IPS-20b (cell line): ENCODE data around the gene TMEM131.
"Not testable (repeated sequence)": the region's sequence is repeated elsewhere in the genome, so short reads cannot be mapped to it uniquely, and the experiment has no call there.

Source experiments
- H3K27ac ChIP-seq: one replicate; pipeline ENCODE4 v1.5.1; 2013; ENCODE audit warnings: low read length
- H3K27me3 ChIP-seq: 2 replicates; pipeline ENCODE4 v1.6.1; 2013; ENCODE audit warnings: mild to moderate bottlenecking, low read length, inconsistent platforms; ENCODE audit not compliant: insufficient read depth
- H3K36me3 ChIP-seq: 2 replicates; pipeline ENCODE4 v1.6.1; 2013; ENCODE audit warnings: low read depth, mild to moderate bottlenecking, inconsistent platforms, low read length, moderate library complexity; ENCODE audit not compliant: insufficient read depth
- H3K4me1 ChIP-seq: 2 replicates; pipeline ENCODE4 v1.6.1; 2013; ENCODE audit warnings: mild to moderate bottlenecking, control low read depth, inconsistent platforms, low read length, moderate library complexity; ENCODE audit not compliant: insufficient read depth
- H3K4me3 ChIP-seq: 2 replicates; pipeline ENCODE4 v1.5.1; 2013; ENCODE audit warnings: mild to moderate bottlenecking, low read length, inconsistent platforms
- H3K9ac ChIP-seq: 2 replicates; pipeline ENCODE4 v1.6.1; 2013; ENCODE audit warnings: low read depth, mild to moderate bottlenecking, inconsistent platforms, low read length, moderate library complexity
- H3K9me3 ChIP-seq: 2 replicates; pipeline ENCODE4 v1.6.1; 2013; ENCODE audit warnings: mild to moderate bottlenecking, low read depth, low read length, inconsistent platforms; ENCODE audit not compliant: insufficient read depth

Gene TMEM131

DNA sequence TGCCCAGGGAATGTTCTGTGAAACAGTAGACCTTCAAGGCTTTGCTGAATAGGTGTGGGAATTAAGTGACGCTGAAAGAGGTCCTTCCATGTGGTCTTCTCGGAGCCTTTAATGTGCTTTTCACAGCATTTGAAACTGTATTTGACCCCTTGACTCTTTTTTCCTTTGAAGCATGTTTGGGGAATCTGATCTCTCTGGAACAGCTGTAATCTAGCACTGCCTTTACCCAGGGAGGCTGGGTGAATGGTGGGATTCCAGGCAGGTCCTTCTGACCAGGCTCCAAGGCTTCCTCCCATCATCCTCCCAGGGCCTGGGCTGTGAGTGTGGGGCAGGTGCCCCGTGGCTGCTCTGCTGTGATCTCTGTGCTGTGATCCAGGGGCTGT lies 278.1 kb downstream of the TMEM131 start:
- H3K4me3 ChIP-seq: no peak overlapping the region
- no peaks in the 10 kb centered on the region for H3K27me3 ChIP-seq
- H3K27ac ChIP-seq: no peak overlapping the region
- H3K36me3 ChIP-seq: no peaks in the 10 kb centered on the region
- H3K9me3 ChIP-seq: no peaks in the 10 kb centered on the region
- no peak overlapping the region for H3K9ac ChIP-seq
- peaks cover 10% of the 10 kb centered on the region for H3K4me1 ChIP-seq

DNA sequence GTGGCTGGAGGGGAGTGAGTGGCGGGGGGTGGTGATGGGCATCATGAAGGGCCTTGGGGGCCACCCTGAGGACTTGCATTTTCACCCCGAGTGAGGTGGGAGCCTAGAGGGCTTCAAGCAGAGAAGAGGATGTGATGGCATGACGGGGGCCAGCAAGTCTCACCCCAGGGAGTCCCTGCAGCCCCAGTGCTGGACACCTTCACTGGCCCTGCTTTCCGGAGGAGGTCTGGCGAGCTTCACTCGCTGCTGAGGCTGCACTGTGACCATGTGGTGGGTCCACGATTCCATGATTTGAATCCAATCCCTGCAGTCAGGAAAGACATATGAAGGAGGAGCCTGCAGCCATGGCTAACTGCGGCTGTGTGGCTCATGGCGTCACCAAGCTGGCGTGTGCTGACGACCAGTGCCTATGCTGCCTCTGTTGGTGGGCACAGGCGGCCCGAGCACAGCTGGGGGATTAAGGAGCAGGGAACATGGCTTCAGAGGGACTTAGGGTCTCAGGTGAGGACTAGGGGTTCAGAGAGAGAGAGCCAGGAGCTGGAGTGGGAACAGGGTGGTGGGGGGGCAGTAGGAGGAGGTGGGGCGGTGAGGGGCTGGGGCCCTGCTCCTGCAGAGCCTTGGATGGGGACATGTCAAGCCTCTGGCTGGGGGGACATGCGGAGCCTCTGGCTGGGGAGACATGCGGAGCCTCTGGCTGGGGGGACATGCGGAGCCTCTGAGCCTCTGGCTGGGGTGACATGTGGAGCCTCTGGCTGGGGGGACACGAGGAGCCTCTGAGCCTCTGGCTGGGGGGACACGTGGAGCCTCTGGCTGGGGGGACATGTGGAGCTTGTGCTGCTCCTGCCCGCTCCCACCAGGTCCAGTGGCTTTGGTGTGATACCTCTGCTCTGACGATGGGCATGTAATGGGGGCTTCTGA lies 278.8 kb downstream of the TMEM131 start:
- no peak overlapping the region for H3K27ac ChIP-seq
- H3K36me3 ChIP-seq: no peaks in the 10 kb centered on the region
- no peaks in the 10 kb centered on the region for H3K9me3 ChIP-seq
- H3K9ac ChIP-seq: no peak overlapping the region
- peaks cover 10% of the 10 kb centered on the region for H3K4me1 ChIP-seq
- no peak overlapping the region for H3K4me3 ChIP-seq
- no peaks in the 10 kb centered on the region for H3K27me3 ChIP-seq

DNA sequence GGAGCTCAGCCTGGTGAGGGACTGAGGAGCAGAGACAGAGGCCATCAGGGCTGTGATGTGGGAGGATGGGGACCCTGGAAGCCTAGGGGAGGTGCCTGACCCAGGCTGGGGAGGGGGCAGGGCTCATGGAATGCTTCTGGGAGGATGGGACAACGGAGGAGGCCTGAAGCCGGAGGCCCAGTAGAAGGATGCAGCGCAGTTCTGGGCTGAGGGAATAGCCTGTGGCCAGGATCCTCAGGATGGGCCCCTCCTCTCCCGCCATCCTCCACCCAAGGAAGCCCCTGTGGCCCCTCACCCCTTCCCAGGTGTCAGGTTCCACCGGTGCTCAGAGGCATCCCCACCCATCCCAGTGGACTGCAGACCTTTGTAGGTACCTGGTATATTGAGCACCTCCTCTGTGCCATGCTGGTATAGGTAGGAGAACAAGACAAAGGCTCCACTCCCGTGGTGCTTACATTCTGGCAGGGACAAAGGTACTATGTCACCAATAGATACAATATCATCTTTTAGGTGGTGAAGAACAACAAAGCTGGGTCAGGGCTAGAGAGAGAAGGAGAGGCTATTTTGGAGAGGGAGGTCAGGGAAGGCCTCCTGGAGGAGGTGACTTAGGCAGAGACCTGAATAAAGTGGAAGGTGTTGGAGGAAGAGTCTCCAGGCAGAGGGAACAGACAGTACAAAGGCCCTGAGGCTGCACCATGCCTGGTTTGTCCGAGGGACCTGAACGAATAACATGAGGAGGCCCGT lies 279.6 kb downstream of the TMEM131 start:
- Histone ChIP-seq H3K9ac (no peak overlapping the region), H3K27me3 (no peaks in the 10 kb centered on the region), H3K4me3 (no peak overlapping the region), H3K36me3 (no peaks in the 10 kb centered on the region), H3K4me1 (peaks cover 9% of the 10 kb centered on the region), H3K27ac (no peak overlapping the region), H3K9me3 (no peaks in the 10 kb centered on the region)

DNA sequence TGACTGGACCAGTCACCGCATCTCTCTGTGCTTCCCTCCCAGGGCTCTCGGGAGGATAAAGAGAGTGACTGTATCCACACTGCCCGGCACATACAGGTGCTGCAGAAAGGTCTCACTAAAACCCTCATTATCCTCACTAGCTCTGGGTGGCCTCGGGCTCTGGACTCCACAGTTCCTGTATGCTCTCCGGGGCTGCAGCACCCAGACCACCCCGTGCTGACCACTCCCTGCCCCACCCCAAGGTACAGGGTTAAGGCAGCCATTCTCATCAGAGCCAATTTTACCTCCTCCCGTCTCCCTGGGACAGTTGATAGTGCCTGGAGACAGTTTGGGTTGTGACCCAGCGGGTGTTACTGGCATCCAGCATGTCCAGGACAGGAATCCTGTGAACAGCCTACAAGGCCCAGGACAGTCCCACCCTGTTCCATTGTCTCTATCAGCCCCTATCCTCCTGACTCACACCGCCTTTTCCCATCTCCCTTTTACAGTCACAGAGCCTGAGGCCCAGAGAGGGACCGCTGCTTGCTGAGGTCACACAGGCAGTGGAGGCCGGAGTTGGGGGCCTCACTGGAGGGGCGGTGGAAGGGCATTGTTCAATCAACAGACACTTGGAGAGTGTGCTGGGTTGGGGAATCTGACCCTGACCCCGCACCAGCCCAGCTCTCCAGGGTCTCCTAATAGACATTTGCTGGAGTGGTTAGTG lies 280.6 kb downstream of the TMEM131 start:
- no peaks in the 10 kb centered on the region; the same call in 1 of the 2 replicates for H3K4me1 ChIP-seq
- H3K9ac ChIP-seq: no peak overlapping the region
- no peaks in the 10 kb centered on the region for H3K36me3 ChIP-seq
- no peaks in the 10 kb centered on the region for H3K9me3 ChIP-seq
- H3K4me3 ChIP-seq: no peak overlapping the region
- no peaks in the 10 kb centered on the region for H3K27me3 ChIP-seq
- H3K27ac ChIP-seq: no peak overlapping the region

DNA sequence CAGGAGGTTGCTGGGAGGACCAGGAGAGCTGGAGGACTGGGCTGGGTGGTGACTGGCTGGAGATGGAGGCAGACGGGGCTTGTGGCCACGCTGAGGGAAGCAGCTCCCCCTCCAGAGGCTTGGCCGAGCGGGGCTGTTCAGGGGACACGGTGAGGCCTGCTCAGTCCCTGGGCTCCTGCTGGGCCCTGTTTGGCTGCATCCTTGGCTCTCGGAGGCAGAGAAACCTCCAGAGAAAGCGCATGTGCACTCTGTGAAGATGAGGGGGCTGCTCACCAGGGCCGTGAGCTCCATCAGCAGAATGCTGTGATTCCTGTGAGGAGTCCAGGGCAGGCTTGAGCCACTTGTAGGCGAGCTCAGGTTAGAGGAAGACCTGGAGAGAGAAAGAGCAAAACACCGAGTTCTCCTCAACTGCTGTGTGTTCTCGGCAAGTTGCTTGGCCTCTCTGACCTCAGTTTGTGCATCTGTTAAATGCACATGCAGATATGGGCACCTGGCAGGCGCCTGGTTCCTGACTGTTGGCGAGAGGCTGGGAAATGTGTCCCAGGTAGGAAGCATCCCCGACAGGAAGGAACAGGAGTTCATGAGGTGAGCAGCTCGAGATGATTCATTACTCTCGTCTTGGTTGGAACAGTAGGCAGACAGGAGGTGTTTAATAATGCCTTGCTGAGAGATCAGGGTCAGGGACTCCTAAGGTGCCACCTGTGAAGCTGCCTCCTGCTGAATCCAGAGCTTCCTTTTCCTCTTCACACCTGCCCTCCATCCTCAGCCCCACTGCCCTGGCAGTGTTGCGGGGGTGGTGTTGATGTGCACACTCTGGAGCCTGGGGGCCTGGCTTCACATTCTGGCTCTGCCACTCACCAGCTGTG lies 281.4 kb downstream of the TMEM131 start:
- Histone ChIP-seq H3K27me3 (no peaks in the 10 kb centered on the region), H3K9ac (no peak overlapping the region), H3K27ac (no peak overlapping the region), H3K4me3 (no peak overlapping the region), H3K36me3 (no peaks in the 10 kb centered on the region), H3K9me3 (no peaks in the 10 kb centered on the region), H3K4me1 (no peaks in the 10 kb centered on the region)

DNA sequence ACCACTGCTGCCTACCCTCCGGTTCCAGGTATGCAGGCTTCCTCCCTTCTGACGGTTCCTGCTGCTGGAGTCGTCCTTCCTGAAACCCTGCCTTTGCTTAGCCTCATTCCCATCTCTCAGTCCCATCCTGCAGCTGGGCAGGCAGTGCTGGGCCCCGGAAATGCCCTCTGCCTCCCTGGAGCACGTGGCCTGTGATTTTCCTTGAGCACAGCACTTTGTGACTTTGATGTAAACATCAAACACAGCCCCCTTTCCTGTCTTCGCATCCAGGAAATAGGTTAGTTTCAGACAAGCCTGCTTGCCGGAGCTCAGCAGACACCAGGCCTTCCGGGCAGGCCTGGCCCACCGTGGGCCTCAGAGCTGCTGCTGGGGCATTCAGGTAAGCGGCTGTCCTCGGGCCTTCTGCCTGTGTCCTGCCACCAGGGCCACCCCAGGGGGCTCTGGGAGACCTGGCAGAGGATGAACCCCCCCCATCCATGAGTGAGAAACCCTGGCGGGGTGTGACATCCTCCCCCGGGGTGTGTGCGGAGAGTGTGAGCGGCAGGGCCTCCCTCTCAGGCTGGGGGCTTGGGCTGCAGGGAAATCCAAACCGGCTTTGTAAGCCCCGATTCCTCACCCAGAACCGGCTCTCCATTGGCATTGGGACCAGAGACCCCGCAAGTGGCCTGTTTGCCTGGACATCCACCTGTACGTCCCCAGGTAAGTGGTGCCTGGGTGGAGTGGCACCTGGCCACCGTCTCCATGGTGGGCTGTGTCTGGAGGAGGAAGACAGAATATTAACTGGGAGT lies 282.3 kb downstream of the TMEM131 start, which contains the start of gene ZAP70:
Gene ZAP70 (plus strand): TSS at position 281 of the 788 bp plus-strand sequence. CDS start 10,461 bp downstream, outside the sequence.
- Histone ChIP-seq H3K9ac (no peak within 1 kb of the TSS), H3K4me3 (no peak within 1 kb of the TSS), H3K27ac (no peak within 1 kb of the TSS)

DNA sequence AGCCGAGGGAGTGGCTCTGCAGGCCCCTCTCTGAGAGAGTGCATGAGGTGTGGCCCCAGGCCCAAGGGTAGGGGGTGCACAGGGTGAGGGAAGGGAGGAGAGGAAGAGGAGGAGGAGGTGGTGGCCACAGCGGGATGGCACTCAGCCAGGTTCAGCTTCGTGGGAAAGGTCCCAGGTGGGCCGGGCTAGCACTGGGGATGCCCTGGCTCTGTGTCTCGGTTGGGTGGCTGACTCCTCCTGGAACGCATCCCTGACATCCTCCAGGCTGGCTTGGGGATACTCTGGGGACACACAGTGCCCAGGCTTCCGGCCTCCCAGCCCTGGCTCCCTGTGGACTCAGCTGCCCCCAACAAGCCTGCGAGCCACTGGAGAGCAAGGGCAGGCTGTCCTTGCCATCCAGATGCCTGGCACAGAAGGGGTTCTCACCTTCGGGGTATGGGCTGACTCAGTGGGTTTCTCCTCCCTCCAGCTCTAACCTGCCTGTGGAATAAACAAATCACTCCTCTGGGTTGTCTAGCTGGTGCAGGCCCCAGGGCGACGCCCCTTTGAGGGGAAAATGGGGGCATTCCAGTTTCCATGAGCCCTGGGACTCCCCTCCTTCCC lies 283.0 kb downstream of the TMEM131 start:
- Histone ChIP-seq H3K36me3 (no peaks in the 10 kb centered on the region), H3K9ac (no peak overlapping the region), H3K4me1 (no peaks in the 10 kb centered on the region), H3K4me3 (no peak overlapping the region), H3K9me3 (no peaks in the 10 kb centered on the region), H3K27ac (no peak overlapping the region), H3K27me3 (no peaks in the 10 kb centered on the region)

More for the DNA sequence above, 282.3 kb downstream of the TMEM131 start, which contains the start of gene ZAP70:
- Histone ChIP-seq H3K4me1 (no peaks in the 10 kb centered on the region), H3K27me3 (no peaks in the 10 kb centered on the region), H3K36me3 (no peaks in the 10 kb centered on the region), H3K9me3 (no peaks in the 10 kb centered on the region)

DNA sequence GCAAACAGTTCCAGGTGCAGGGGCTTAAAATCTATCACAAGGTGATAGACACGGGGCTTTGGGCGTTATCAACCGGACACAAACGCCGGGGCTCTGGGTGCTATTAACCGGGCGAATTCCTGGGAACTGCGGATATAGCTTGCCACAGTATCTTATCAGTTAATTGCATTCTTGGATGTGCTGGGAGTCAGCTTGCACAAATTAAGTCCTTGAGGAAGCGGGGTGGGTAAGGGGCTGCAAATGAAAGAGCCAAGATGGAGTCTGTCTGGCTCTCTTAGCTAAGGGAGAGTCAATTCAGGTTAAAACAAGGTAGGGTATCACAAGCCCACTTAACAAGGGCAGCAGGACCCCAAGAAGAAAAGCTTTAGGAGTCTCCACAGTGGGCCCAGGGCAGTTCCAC lies 283.6 kb downstream of the TMEM131 start:
- not testable (repeated sequence) for H3K27ac ChIP-seq, H3K36me3 ChIP-seq, H3K9me3 ChIP-seq, H3K4me3 ChIP-seq, H3K27me3 ChIP-seq, H3K9ac ChIP-seq, H3K4me1 ChIP-seq

DNA sequence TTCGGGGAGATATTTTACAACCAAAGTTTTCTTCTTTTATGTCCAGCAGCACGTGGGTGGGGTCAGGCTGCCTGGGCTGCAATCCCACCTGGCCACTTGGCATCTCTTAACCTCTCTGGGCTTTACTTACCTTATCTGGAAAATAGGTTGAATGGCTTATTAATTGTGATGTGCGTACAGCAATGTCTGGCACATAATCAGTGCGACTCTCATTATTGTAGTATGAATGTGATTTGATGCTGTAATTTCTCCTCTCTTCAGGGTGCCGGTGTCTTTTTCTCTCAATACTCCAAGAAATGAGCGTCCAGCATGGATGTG lies 284.4 kb downstream of the TMEM131 start:
- Histone ChIP-seq H3K36me3 (no peaks in the 10 kb centered on the region), H3K27ac (no peak overlapping the region), H3K9ac (no peak overlapping the region), H3K4me3 (no peak overlapping the region), H3K4me1 (no peaks in the 10 kb centered on the region), H3K27me3 (no peaks in the 10 kb centered on the region), H3K9me3 (no peaks in the 10 kb centered on the region)

DNA sequence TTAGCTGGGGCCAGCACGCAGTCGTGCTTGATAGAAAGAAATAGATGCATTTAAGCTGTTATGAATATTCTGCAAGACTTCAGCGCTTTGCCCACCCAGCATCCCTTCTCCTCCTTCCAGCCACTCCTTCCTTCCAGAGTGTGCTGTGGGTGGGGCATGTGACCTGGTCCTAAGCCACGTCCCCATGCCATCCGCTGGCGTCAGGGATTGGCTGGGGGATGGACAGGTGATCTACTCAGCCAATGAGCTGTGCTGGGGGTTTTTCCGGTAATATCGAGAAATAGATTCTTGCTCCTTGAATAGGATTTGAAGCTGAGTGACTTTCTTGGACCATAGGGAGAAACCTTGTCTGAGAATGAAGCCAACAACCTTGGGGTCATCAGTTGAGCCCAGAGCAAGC lies 287.1 kb downstream of the TMEM131 start:
- no peak overlapping the region for H3K4me3 ChIP-seq
- H3K27me3 ChIP-seq: no peaks in the 10 kb centered on the region
- H3K9ac ChIP-seq: no peak overlapping the region
- no peaks in the 10 kb centered on the region for H3K4me1 ChIP-seq
- H3K27ac ChIP-seq: no peak overlapping the region
- H3K9me3 ChIP-seq: no peaks in the 10 kb centered on the region
- H3K36me3 ChIP-seq: no peaks in the 10 kb centered on the region
